GM12875 (cell line): Measurements from ENCODE around the gene TM9SF4.

Experiments
- H3K4me3 ChIP-seq: one replicate; pipeline ENCODE4 v1.5.1; 2011; ENCODE audit warnings: low read depth, low read length, control low read depth
- TF ChIP-seq, protein P1 (sequence below): IDR thresholded peaks from 2 replicates; pipeline ENCODE4 v1.5.1; 2011; ENCODE audit warnings: low read depth, mild to moderate bottlenecking, control low read depth, inconsistent platforms, low read length, moderate library complexity, borderline replicate concordance; ENCODE audit not compliant: insufficient read depth

The TM9SF4 gene

DNA sequence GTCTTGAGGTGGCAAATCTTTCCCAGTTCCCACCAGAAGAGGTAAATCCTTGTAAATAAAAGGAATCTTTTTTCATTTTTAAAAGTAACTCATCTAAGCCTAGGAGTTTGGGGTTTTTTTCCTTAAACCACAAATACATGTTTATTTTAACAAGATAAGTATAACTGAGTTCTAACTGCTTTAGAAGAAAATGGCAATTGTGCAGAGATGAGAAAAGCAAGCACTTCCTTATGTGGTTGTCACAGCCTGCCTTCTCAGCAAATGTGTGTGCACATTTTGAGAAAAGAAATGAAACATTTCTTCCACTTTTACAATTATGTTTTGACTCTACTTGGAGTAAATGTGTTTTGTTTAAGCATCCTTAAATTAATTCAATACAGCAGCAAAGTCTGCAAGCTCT is 39.8 kb upstream of the TM9SF4 start:
- TF ChIP-seq, protein P1, sequence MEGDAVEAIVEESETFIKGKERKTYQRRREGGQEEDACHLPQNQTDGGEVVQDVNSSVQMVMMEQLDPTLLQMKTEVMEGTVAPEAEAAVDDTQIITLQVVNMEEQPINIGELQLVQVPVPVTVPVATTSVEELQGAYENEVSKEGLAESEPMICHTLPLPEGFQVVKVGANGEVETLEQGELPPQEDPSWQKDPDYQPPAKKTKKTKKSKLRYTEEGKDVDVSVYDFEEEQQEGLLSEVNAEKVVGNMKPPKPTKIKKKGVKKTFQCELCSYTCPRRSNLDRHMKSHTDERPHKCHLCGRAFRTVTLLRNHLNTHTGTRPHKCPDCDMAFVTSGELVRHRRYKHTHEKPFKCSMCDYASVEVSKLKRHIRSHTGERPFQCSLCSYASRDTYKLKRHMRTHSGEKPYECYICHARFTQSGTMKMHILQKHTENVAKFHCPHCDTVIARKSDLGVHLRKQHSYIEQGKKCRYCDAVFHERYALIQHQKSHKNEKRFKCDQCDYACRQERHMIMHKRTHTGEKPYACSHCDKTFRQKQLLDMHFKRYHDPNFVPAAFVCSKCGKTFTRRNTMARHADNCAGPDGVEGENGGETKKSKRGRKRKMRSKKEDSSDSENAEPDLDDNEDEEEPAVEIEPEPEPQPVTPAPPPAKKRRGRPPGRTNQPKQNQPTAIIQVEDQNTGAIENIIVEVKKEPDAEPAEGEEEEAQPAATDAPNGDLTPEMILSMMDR, result no peak
- no peak overlapping the region for H3K4me3 ChIP-seq

DNA sequence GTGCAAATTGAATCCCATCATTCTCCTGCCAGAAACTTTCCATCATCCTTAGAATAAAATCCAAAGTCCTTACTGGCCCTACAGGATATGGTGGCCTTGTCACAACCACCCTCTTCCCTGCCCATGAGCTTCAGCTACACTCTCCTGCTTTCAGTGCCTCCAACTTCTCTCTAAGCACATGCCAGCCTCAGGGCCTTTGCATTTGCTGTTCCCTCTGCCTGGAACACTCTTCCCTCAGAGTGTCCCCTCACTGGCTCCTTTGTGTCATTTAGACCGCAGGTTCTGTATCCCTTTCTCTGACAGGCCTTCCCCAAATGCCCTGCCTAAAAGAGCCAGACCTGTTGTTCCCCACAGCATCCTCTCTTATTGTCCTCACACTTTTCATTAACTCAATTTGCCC is 39.2 kb upstream of the TM9SF4 start:
- H3K4me3 ChIP-seq, result no peak overlapping the region
- TF ChIP-seq, protein P1, result no peak

DNA sequence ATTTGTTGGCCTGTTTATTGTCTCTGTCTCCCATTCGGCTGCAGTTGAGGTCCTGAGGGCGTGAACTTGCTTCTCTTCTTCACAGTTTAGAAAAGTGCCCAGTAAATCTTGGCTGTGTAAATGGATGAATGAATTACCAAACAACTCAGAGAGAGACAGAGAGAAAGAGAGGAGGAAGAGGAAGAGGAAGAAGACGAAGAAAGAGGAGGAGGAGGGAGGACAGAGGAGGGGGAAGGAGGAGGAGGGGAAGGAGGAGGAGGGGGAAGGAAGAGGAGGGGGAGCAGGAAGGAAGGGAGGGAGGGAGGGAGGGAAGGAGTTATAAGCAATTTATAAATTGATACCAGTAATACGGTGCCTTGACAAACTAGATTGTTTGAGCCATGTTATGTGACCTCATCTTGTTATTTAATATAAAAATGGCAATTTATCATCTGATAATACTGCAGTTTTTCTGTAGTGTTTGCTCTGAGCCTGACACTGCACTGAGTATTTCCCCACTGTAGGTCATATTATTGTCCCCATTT is 38.8 kb upstream of the TM9SF4 start:
- TF ChIP-seq, protein P1, result no peak
- H3K4me3 ChIP-seq, result no peak overlapping the region

DNA sequence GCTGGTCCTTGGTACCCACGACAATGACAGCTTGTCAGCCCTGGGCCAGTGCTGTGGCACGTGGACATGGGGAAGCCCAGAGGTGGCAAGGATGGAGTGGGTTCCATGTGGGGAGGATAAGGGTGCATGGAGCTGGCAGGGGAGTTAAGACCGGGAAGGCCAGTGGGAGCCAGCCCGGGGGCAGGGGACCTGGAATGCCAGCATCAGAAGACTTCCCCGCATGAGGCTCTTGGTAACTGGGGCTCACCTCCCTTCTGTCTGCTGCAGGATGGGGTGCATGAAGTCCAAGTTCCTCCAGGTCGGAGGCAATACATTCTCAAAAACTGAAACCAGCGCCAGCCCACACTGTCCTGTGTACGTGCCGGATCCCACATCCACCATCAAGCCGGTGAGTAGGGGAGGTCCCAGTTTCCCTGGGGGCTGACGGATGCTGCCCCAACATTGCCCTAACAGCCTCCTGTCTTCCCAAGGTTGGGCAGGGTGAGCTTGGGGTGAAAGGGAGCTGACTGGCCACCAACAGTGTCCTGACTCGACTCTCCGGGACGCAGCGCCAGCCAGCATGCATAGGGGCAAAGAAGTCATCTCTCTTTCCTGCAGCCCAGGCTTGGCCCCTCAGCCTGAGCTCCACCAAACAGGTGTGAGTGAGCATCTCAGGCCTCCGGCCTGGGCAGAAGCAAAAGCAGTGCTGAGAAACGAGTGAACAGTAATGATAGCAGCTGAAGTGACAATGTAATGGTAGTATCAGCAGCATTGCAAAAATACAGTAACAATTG is 37.9 kb upstream of the TM9SF4 start:
- H3K4me3 ChIP-seq, result no peak overlapping the region
- TF ChIP-seq, protein P1, result no peak

DNA sequence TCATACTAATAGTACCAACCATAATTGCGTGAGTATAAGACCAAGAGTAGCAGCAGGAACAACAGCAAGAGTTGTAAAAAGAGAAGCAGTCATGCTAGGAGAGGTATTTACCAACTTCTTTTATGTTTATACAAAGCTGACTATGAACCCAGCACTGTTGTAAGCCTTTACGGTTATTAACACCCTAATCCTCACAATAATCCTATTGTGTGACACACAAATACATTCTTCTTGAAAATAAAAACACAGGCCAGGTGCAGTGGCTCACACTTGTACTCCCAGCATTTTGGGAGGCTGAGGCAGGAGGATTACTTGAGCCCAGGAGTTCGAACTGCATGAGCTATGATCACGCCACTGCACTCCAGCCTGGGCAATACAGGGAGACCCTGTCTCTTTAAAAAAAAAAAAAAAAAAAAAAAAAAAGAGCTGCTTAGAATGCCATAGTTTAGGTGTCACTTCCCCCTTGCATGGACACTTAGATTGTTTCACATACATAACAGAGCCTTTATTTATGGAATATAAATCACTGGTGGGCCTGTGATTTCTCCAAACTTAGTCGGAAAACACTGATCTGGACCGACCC is 37.3 kb upstream of the TM9SF4 start:
- H3K4me3 ChIP-seq, result no peak overlapping the region
- TF ChIP-seq, protein P1, result no peak

DNA sequence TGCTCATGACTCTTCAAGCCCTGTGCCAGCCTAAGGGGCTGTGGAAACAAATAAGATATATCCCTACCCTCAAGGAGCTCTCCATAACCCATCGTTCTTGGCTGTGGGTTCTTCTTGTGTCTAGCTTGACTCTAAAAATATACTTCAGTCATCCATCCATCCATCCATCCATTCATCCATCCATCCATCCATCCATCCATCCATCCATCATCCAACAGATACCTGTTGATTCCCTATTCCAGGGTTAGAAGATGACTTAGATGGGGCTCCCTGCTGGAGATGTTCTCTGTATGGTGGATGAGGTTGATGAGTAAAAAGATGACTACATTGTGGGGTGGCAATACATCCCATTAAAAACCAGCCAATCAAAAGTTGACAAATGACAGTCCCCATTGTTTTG is 34.0 kb upstream of the TM9SF4 start:
- TF ChIP-seq, protein P1, result no peak
- H3K4me3 ChIP-seq, result no peak overlapping the region

DNA sequence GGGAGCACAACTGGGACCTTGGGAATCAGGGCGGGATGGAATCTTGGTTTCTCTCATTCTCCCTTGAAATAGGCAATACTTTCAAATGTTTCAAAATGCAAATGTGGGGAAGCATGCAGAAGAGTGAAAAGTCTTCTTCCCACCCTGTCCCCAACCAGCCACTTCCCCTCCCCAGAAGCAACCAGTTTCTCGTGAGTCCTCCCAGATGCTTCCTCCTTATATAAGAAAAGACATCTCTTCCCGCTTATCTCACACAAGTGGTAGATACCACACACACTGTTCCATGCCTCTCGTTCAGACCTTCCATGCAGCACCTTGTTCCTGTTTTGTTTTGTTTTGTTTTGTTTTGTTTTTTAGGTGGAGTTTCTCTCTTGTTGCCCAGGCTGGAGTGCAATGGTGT is 32.3 kb upstream of the TM9SF4 start:
- H3K4me3 ChIP-seq, result no peak overlapping the region
- TF ChIP-seq, protein P1, result no peak
